Sigmoid colon (tissue), 7 donors: ENCODE data around the gene PRELID2. TPM values are rescaled to one million over a fixed set of nuclear protein-coding genes. Genes with fewer than 3 reads are reported as not detected.
A peak's percentile ranks its signal among the peaks of the same experiment; 100 is the strongest.

Experiments
- DNase-seq: peaks from one replicate; pipeline ENCODE4 v3.0.0-alpha.2; 2019
- H3K27ac ChIP-seq, 4 donors: fragments of 200-600 bp; sonication (generic); one replicate each; pipeline ENCODE4 v1.5.1; 2016 to 2019; ENCODE audit warnings: mild to moderate bottlenecking in 1 of 4
- H3K27me3 ChIP-seq, 3 donors: fragments of 200-600 bp; sonication (generic); one replicate each; pipeline ENCODE4 v1.5.1; 2019; ENCODE audit warnings: mild to moderate bottlenecking in 1 of 3
- H3K36me3 ChIP-seq, 4 donors: fragments of 200-600 bp; sonication (generic); one replicate each; pipeline ENCODE4 v1.5.1; 2016 to 2019
- H3K4me1 ChIP-seq, 4 donors: fragments of 200-600 bp; sonication (generic); one replicate each; pipeline ENCODE4 v1.5.1; 2017 to 2019
- H3K4me3 ChIP-seq, 4 donors: fragments of 200-600 bp; sonication (generic); one replicate each; pipeline ENCODE4 v1.5.1; 2017 to 2019; ENCODE audit warnings: mild to moderate bottlenecking in 2 of 4, moderate library complexity in 1 of 4
- H3K9me3 ChIP-seq, 4 donors: fragments of 200-600 bp in 3 of 4; sonication (generic) in 3 of 4; one replicate each; pipeline versions ENCODE4 v1.5.1 to v1.6.1; 2013 to 2019
- EP300 ChIP-seq, 4 donors: sonication (generic); formaldehyde crosslinking; IDR thresholded peaks; one replicate each; pipeline ENCODE4 v1.6.1; 2017; ENCODE audit warnings: antibody characterized with exemption in 4 of 4
- POLR2A ChIP-seq, 2 donors: fragments of 450-650 bp; IDR thresholded peaks; one replicate each; pipeline ENCODE4 v1.6.1; 2016; ENCODE audit warnings: antibody characterized with exemption in 2 of 2, mild to moderate bottlenecking in 2 of 2, moderate library complexity in 2 of 2
- POLR2AphosphoS5 ChIP-seq, 4 donors: sonication (generic); formaldehyde crosslinking; IDR thresholded peaks; one replicate each; pipeline ENCODE4 v1.6.1; 2017; ENCODE audit warnings: antibody characterized with exemption in 4 of 4
- whole genome bisulfite sequencing, 2 donors: extraction: QIAGEN DNeasy Blood & Tissue Kit; methylation state at CpG; one replicate each; pipeline ENCODE4 v1.1.7; 2013; 5-methylcytosine and 5-hydroxymethylcytosine counted together
- intact Hi-C: fragments of 100-400 bp; cut with DNase I; formaldehyde crosslinking; loops from one replicate; pipeline ENCODE4 v1.15.1; 2023
- polyA plus RNA-seq, 3 donors: library from polyadenylated mRNA; stranded (reverse); fragments of 200-250 nt; gene quantifications; one replicate each; pipeline ENCODE4 v1.2.3, GENCODE V29; 2013
- total RNA-seq, 4 donors: library from RNA; depleted of rRNA; stranded (reverse); fragments of >200 nt; gene quantifications; one replicate each; pipeline ENCODE4 v1.1.0, GENCODE V29; 2016
- TF ChIP-seq, protein P1 (sequence below), 4 experiments: fragments of 450-650 bp in 3 of 4; fragments of 200-600 bp in 1 of 4; IDR thresholded peaks; one replicate each; pipeline ENCODE4 v1.5.1; 2016 to 2019; ENCODE audit warnings: antibody characterized with exemption in 4 of 4, mild to moderate bottlenecking in 3 of 4, moderate library complexity in 2 of 4
- donor health status: healthy with polysubstance abuse.
- donor health status: Bipolar disorder and iron deficiency.
- donor health status: healthy.

The PRELID2 gene
- total and polyA plus RNA-seq, 7 donors: 7.1 to 62.5 (median 19.9) TPM

- Histone ChIP-seq H3K4me1 (no peaks in the 10 kb centered on the region), H3K4me3 (no peak overlapping the region), H3K9me3 (no peaks in the 10 kb centered on the region), H3K27ac (no peak overlapping the region), H3K36me3 (no peaks in the 10 kb centered on the region), H3K27me3 (no peaks in the 10 kb centered on the region)
- 91 to 93% methylated on average over 2 of the region's 2 CpGs for WGBS, 2 donors
- intact Hi-C loops: no loop called here
- TF ChIP-seq EP300 (IDR thresholded peaks at IDR 0.05) (no peak), POLR2AphosphoS5 (IDR thresholded peaks at IDR 0.05) (no peak), POLR2A (IDR thresholded peaks at IDR 0.05) (no peak)
- TF ChIP-seq, protein P1, sequence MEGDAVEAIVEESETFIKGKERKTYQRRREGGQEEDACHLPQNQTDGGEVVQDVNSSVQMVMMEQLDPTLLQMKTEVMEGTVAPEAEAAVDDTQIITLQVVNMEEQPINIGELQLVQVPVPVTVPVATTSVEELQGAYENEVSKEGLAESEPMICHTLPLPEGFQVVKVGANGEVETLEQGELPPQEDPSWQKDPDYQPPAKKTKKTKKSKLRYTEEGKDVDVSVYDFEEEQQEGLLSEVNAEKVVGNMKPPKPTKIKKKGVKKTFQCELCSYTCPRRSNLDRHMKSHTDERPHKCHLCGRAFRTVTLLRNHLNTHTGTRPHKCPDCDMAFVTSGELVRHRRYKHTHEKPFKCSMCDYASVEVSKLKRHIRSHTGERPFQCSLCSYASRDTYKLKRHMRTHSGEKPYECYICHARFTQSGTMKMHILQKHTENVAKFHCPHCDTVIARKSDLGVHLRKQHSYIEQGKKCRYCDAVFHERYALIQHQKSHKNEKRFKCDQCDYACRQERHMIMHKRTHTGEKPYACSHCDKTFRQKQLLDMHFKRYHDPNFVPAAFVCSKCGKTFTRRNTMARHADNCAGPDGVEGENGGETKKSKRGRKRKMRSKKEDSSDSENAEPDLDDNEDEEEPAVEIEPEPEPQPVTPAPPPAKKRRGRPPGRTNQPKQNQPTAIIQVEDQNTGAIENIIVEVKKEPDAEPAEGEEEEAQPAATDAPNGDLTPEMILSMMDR (IDR thresholded peaks at IDR 0.05): no peak
- no peak for DNase-seq
These were observed 54.2 kb downstream of the PRELID2 start for GRCh38 chr5:145780982-145781381.

- 94 to 95% methylated on average over 12 of the region's 12 CpGs for WGBS, 2 donors
- H3K27ac ChIP-seq: no peak overlapping the region
These were observed 56.8 kb downstream of the PRELID2 start for GRCh38 chr5:145778144-145778900.

DNA sequence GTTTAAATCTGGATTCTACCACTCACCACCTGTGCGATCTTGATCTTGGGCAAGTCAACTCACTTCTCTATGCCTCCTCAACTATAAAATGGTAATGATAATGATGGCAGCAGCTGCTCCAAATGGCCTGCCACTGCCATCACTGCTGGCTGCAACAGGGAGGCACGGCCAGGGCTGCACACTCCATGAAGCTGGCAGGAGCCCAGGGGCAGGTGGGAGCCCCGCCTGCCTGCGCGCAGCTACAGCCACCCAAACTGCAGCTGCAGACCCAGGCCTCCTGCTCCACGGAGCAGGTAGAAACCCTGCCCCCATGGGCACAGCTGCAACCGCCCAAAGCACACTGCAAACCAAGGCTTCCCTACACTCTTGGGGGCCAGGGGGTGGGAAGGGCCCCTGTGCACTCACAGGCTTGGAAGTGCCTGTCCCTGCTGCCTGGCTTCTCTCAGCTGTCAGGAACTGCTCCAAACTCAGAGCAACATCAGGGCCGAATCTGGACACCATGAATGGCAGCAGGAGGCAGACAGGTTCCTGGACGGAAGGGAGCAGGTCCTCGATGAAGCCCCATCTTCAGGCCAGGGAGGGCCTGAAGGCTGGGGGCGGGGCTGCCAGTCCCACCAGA lies 57.6 kb downstream of the PRELID2 start:
- Histone ChIP-seq H3K4me1 (no peaks in the 10 kb centered on the region), H3K27ac (no peak overlapping the region), H3K27me3 (no peaks in the 10 kb centered on the region), H3K9me3 (no peaks in the 10 kb centered on the region), H3K36me3 (no peaks in the 10 kb centered on the region), H3K4me3 (no peak overlapping the region)
- WGBS, 2 donors: 91 to 93% methylated on average over 11 of the region's 11 CpGs
- no peak for DNase-seq
- TF ChIP-seq POLR2AphosphoS5 (IDR thresholded peaks at IDR 0.05): no peak
- TF ChIP-seq EP300 (IDR thresholded peaks at IDR 0.05): no peak
- intact Hi-C loops: no loop called here

More at GRCh38 chr5:145778144-145778900, 56.8 kb downstream of the PRELID2 start:
- no peaks in the 10 kb centered on the region for H3K9me3 ChIP-seq
- TF ChIP-seq POLR2AphosphoS5 (IDR thresholded peaks at IDR 0.05) (no peak), POLR2A (IDR thresholded peaks at IDR 0.05) (no peak)
- no peaks in the 10 kb centered on the region for H3K4me1 ChIP-seq
- H3K4me3 ChIP-seq: no peak overlapping the region
- H3K36me3 ChIP-seq: no peaks in the 10 kb centered on the region
- no peaks in the 10 kb centered on the region for H3K27me3 ChIP-seq
- intact Hi-C loops: no loop called here
- no peak for DNase-seq

- no peak for TF ChIP-seq POLR2AphosphoS5 (IDR thresholded peaks at IDR 0.05)
- TF ChIP-seq POLR2A (IDR thresholded peaks at IDR 0.05): no peak
- TF ChIP-seq EP300 (IDR thresholded peaks at IDR 0.05): no peak
- TF ChIP-seq, protein P1 (IDR thresholded peaks at IDR 0.05): no peak
- Histone ChIP-seq H3K27ac (no peak overlapping the region), H3K9me3 (no peaks in the 10 kb centered on the region), H3K27me3 (no peaks in the 10 kb centered on the region), H3K36me3 (no peaks in the 10 kb centered on the region), H3K4me1 (no peaks in the 10 kb centered on the region), H3K4me3 (no peak overlapping the region)
- intact Hi-C loops: no loop called here
- 80 to 91% methylated on average over 2 of the region's 2 CpGs for WGBS, 2 donors
- no peak for DNase-seq
These were observed 58.3 kb downstream of the PRELID2 start for GRCh38 chr5:145776886-145777285.

- Histone ChIP-seq H3K27ac (peak overlapping the region in 2 of 4 donors; percentile 4 to 52), H3K27me3 (no peaks in the 10 kb centered on the region), H3K4me3 (no peak overlapping the region), H3K36me3 (no peaks in the 10 kb centered on the region), H3K9me3 (no peaks in the 10 kb centered on the region), H3K4me1 (no peaks in the 10 kb centered on the region)
- WGBS, 2 donors: 73 to 85% methylated on average over 2 of the region's 2 CpGs
- no peak for DNase-seq
- TF ChIP-seq POLR2A (IDR thresholded peaks at IDR 0.05) (no peak), POLR2AphosphoS5 (IDR thresholded peaks at IDR 0.05) (no peak), EP300 (IDR thresholded peaks at IDR 0.05) (no peak)
- TF ChIP-seq, protein P1 (IDR thresholded peaks at IDR 0.05): no peak
- intact Hi-C loops: no loop called here
These were observed 59.2 kb downstream of the PRELID2 start for GRCh38 chr5:145775893-145776444.
